GM10266 (cell line): ENCODE results near the gene STK35.
A peak's percentile ranks its signal among the peaks of the same experiment; 100 is the strongest.
"Not testable (repeated sequence)": the region's sequence is repeated elsewhere in the genome, so short reads cannot be mapped to it uniquely, and the experiment has no call there.

Experiments
- DNase-seq: peaks from one replicate; pipeline ENCODE4 v3.0.0; 2012; ENCODE audit errors: extremely low spot score
- CTCF ChIP-seq: IDR thresholded peaks from 2 replicates; pipeline ENCODE4 v1.5.1; 2012; ENCODE audit warnings: mild to moderate bottlenecking, low read depth; ENCODE audit not compliant: control insufficient read depth, insufficient read depth; ENCODE audit errors: missing control alignments

STK35 gene

GRCh38 chr20:2167112-2167511 is 65.5 kb downstream of the STK35 start:
- TF ChIP-seq CTCF = no peak
- no peak for DNase-seq

- DNase-seq = no peak
- TF ChIP-seq CTCF = no peak
Measured at GRCh38 chr20:2168946-2169345, 67.3 kb downstream of the STK35 start.

- no peak for TF ChIP-seq CTCF
Measured at GRCh38 chr20:2169456-2170088, 67.9 kb downstream of the STK35 start.

GRCh38 chr20:2170404-2170803 is 68.8 kb downstream of the STK35 start:
- DNase-seq = no peak
- no peak for TF ChIP-seq CTCF

More at GRCh38 chr20:2169456-2170088, 67.9 kb downstream of the STK35 start:
- no peak for DNase-seq

- DNase-seq = no peak
- TF ChIP-seq CTCF = no peak
Measured at GRCh38 chr20:2171266-2171790, 69.7 kb downstream of the STK35 start.

GRCh38 chr20:2171840-2172239 is 70.2 kb downstream of the STK35 start:
- not testable (repeated sequence) for DNase-seq

- peak; percentile 79 for TF ChIP-seq CTCF
- peak; percentile 69 for DNase-seq
Measured at GRCh38 chr20:2172305-2173175, 70.9 kb downstream of the STK35 start.
